D721Med (cell line): Measurements from ENCODE around the gene LRRC4.

Source experiments
- DNase-seq: peaks from one replicate; pipeline ENCODE4 v3.0.0; 2011; ENCODE audit warnings: low spot score; ENCODE audit not compliant: insufficient read length
- FAIRE-seq: peaks from 2 replicates; lab custom pipeline; 2011; peaks lifted over from hg19 to GRCh38; lab: Jason Lieb, UNC
- CTCF ChIP-seq: IDR thresholded peaks from 2 replicates; pipeline ENCODE4 v1.5.1; 2012; ENCODE audit warnings: mild to moderate bottlenecking, control low read depth; ENCODE audit not compliant: insufficient read depth; ENCODE audit errors: missing control alignments

Gene LRRC4

GRCh38 chr7:128017862-128018845 lies 13.1 kb downstream of the LRRC4 start:
- FAIRE-seq (no peak), DNase-seq (no peak)
- TF ChIP-seq CTCF = no peak

- no peak for TF ChIP-seq CTCF
- no peak for DNase-seq
- FAIRE-seq = no peak
Observed at GRCh38 chr7:128017460-128017859, 13.8 kb downstream of the LRRC4 start.

GRCh38 chr7:128014811-128015210 lies 16.4 kb downstream of the LRRC4 start:
- DNase-seq = peak; percentile 50
- no peak for FAIRE-seq
- TF ChIP-seq CTCF = no peak

- DNase-seq = no peak
- no peak for TF ChIP-seq CTCF
- FAIRE-seq = no peak
Observed at GRCh38 chr7:128011131-128011661, 20.0 kb downstream of the LRRC4 start.

GRCh38 chr7:128010391-128011127 lies 20.7 kb downstream of the LRRC4 start:
- no peak for TF ChIP-seq CTCF
- no peak for DNase-seq

GRCh38 chr7:128008744-128009143 lies 22.5 kb downstream of the LRRC4 start:
- FAIRE-seq = no peak
- DNase-seq = no peak

More at GRCh38 chr7:128010391-128011127, 20.7 kb downstream of the LRRC4 start:
- no peak for FAIRE-seq

More at GRCh38 chr7:128008744-128009143, 22.5 kb downstream of the LRRC4 start:
- TF ChIP-seq CTCF = no peak
